ENCODE results near the gene HPGDS.

DNA sequence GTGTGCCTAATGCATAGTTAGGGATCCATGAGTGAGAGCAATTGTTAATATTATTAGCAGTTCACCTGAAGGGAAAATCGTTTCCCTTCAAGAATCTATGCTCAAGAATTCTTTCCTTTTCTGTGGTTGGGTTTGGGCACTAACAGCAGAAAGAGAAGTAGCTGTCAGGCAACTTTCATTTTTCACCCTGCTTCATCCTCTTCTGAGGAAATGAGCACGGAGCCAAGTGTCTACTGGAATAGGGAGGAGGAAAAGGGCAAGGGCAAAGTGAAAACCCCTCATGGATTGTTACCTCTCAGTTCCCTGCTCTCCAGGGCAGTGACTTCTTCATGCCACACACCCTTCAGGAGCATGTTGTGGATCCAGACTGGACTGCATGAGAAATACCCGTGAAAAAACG is 2.6 kb upstream of the HPGDS start:
- TF ChIP-seq, protein P1, sequence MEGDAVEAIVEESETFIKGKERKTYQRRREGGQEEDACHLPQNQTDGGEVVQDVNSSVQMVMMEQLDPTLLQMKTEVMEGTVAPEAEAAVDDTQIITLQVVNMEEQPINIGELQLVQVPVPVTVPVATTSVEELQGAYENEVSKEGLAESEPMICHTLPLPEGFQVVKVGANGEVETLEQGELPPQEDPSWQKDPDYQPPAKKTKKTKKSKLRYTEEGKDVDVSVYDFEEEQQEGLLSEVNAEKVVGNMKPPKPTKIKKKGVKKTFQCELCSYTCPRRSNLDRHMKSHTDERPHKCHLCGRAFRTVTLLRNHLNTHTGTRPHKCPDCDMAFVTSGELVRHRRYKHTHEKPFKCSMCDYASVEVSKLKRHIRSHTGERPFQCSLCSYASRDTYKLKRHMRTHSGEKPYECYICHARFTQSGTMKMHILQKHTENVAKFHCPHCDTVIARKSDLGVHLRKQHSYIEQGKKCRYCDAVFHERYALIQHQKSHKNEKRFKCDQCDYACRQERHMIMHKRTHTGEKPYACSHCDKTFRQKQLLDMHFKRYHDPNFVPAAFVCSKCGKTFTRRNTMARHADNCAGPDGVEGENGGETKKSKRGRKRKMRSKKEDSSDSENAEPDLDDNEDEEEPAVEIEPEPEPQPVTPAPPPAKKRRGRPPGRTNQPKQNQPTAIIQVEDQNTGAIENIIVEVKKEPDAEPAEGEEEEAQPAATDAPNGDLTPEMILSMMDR (IDR thresholded peaks at IDR 0.05; ENCODE audit: low read depth, low read length, poor library complexity, severe bottlenecking) = no peak
- TF ChIP-seq EZH2phosphoT487 (IDR thresholded peaks at IDR 0.05; ENCODE audit: borderline replicate concordance, low read length) = no peak
